ENCODE data around the gene RARS2.

Gene RARS2

GRCh38 chr6:87573307-87574024 is 16.3 kb downstream of the RARS2 start:
- DNase-seq: no peak

- DNase-seq: no peak
Measured at GRCh38 chr6:87572883-87573282, 16.9 kb downstream of the RARS2 start.

GRCh38 chr6:87572021-87572420 is 17.8 kb downstream of the RARS2 start:
- no peak for DNase-seq

GRCh38 chr6:87561017-87561416 is 28.8 kb downstream of the RARS2 start:
- peak; percentile 7 for DNase-seq

- peak; percentile 19 for DNase-seq
Measured at GRCh38 chr6:87558446-87558845, 31.3 kb downstream of the RARS2 start.

- no peak for DNase-seq
Measured at GRCh38 chr6:87555506-87555905, 34.3 kb downstream of the RARS2 start.

- DNase-seq: no peak
Measured at GRCh38 chr6:87553159-87553765, 36.5 kb downstream of the RARS2 start.

- no peak for DNase-seq
Measured at GRCh38 chr6:87551799-87552198, 38.0 kb downstream of the RARS2 start.

GRCh38 chr6:87544474-87544735 is 45.4 kb downstream of the RARS2 start:
- DNase-seq: no peak

GRCh38 chr6:87543696-87544473 is 45.9 kb downstream of the RARS2 start:
- no peak for DNase-seq

GRCh38 chr6:87541744-87542143 is 48.0 kb downstream of the RARS2 start:
- no peak for DNase-seq

- no peak for DNase-seq
Measured at GRCh38 chr6:87541041-87541440, 48.7 kb downstream of the RARS2 start.

- DNase-seq: no peak
Measured at GRCh38 chr6:87540539-87540938, 49.2 kb downstream of the RARS2 start.

GRCh38 chr6:87539554-87539953 is 50.2 kb downstream of the RARS2 start:
- no peak for DNase-seq

GRCh38 chr6:87538510-87539260 is 51.1 kb downstream of the RARS2 start:
- DNase-seq: no peak

GRCh38 chr6:87534377-87535047 is 55.3 kb downstream of the RARS2 start:
- no peak for DNase-seq

- no peak for DNase-seq
Measured at GRCh38 chr6:87529221-87529620, 60.6 kb downstream of the RARS2 start.

GRCh38 chr6:87522686-87523085 is 67.1 kb downstream of the RARS2 start:
- no peak for DNase-seq

GRCh38 chr6:87518453-87518852 is 71.3 kb downstream of the RARS2 start:
- DNase-seq: no peak

GRCh38 chr6:87514831-87515230 is 75.0 kb downstream of the RARS2 start:
- DNase-seq: no peak

GRCh38 chr6:87504441-87504840 is 85.3 kb downstream of the RARS2 start:
- peak; percentile 4 for DNase-seq

- no peak for DNase-seq
Measured at GRCh38 chr6:87501809-87502572, 87.8 kb downstream of the RARS2 start.
